OCI-LY7 (cell line): ENCODE measurements around the gene KNSTRN. TPM values are rescaled to one million over a fixed set of nuclear protein-coding genes. Genes with fewer than 3 reads are reported as not detected.

Experiments used
- BruUV-seq: library from RNA; stranded (reverse); fragments of 400-500 nt; replicated peaks from 2 replicates; lab custom pipeline; 2021; lab: Mats Ljungman, UMichigan
- CTCF ChIA-PET: fragments of 300-600 bp; sonication (Branson Sonifier 250); formaldehyde crosslinking; loops from one replicate; lab custom pipeline; 2022; ENCODE audit warnings: antibody characterized with exemption; ENCODE audit not compliant: unreplicated experiment; lab: Charles Lee
- POLR2A ChIA-PET: fragments of 300-600 bp; sonication (Branson Sonifier 250); formaldehyde crosslinking; loops from one replicate; lab custom pipeline; 2022; ENCODE audit warnings: antibody characterized with exemption; lab: Charles Lee
- DNase-seq: peaks from one replicate; pipeline ENCODE4 v3.0.0-alpha.2; 2015; ENCODE audit warnings: low spot score
- H2AFZ ChIP-seq: fragments of 200-600 bp; sonication (generic), shearing (Covaris generic); 2 replicates; pipeline ENCODE4 v1.6.1; 2014; ENCODE audit warnings: mild to moderate bottlenecking, antibody characterized with exemption, low read length, moderate library complexity
- H3K27ac ChIP-seq: fragments of 200-600 bp; sonication (generic); 2 replicates; pipeline ENCODE4 v1.5.1; 2014; ENCODE audit warnings: mixed run types, low read depth, mild to moderate bottlenecking, moderate library complexity, low read length, inconsistent platforms; ENCODE audit not compliant: poor library complexity, severe bottlenecking
- H3K36me3 ChIP-seq: fragments of 200-600 bp; sonication (generic); 2 replicates; pipeline ENCODE4 v1.6.1; 2014; ENCODE audit warnings: mild to moderate bottlenecking, antibody characterized with exemption, low read length, moderate library complexity, mixed read lengths; ENCODE audit not compliant: insufficient read depth
- H3K4me1 ChIP-seq: fragments of 200-600 bp; sonication (generic); 2 replicates; pipeline ENCODE4 v1.5.1; 2014; ENCODE audit warnings: mild to moderate bottlenecking, low read length; ENCODE audit not compliant: insufficient read depth, poor library complexity, severe bottlenecking
- H3K4me2 ChIP-seq: fragments of 200-600 bp; sonication (generic); 2 replicates; pipeline ENCODE4 v1.6.1; 2014; ENCODE audit warnings: mild to moderate bottlenecking, low read length
- H3K4me3 ChIP-seq: fragments of 200-600 bp; sonication (generic); 2 replicates; pipeline ENCODE4 v1.5.1; 2014; ENCODE audit warnings: mild to moderate bottlenecking, low read depth, low read length; ENCODE audit not compliant: poor library complexity, severe bottlenecking
- H3K79me2 ChIP-seq: fragments of 200-600 bp; sonication (generic); 2 replicates; pipeline ENCODE4 v1.6.1; 2016; ENCODE audit warnings: low read depth, mild to moderate bottlenecking, low read length, moderate library complexity, mixed read lengths; ENCODE audit not compliant: insufficient read depth
- H3K9me2 ChIP-seq: fragments of 200-600 bp; sonication (generic); 2 replicates; pipeline ENCODE4 v1.6.1; 2016; ENCODE audit warnings: mild to moderate bottlenecking, low read length, mixed read lengths; ENCODE audit not compliant: insufficient read depth
- H3K9me3 ChIP-seq: fragments of 200-600 bp; sonication (generic); 2 replicates; pipeline ENCODE4 v1.6.1; 2014; ENCODE audit warnings: mild to moderate bottlenecking, mixed run types, low read length, mixed read lengths
- H4K20me1 ChIP-seq: fragments of 200-600 bp; sonication (generic); 2 replicates; pipeline ENCODE4 v1.6.1; 2014; ENCODE audit warnings: mild to moderate bottlenecking, antibody characterized with exemption, low read length, moderate library complexity, mixed read lengths; ENCODE audit not compliant: insufficient read depth
- CTCF ChIP-seq: fragments of 200-600 bp; sonication (generic); conservative IDR thresholded peaks from 2 replicates; pipeline ENCODE4 v1.5.1; 2014; ENCODE audit warnings: mild to moderate bottlenecking, antibody characterized with exemption, low read length, moderate library complexity, mixed read lengths
- EZH2phosphoT487 ChIP-seq: fragments of 200-600 bp; sonication (generic); IDR thresholded peaks from 2 replicates; pipeline ENCODE4 v1.6.1; 2018; ENCODE audit warnings: low read depth, borderline replicate concordance, mild to moderate bottlenecking, mixed run types, antibody characterized with exemption, low read length, moderate library complexity, mixed read lengths
- intact Hi-C: fragments of 100-400 bp; cut with micrococcal nuclease; formaldehyde crosslinking; loops from one replicate; pipeline ENCODE4 v1.10.0; 2022; ENCODE audit not compliant: unreplicated experiment
- total RNA-seq, 2 experiments: library from RNA; depleted of rRNA in 1 of 2; stranded (reverse); fragments of >200 nt in 1 of 2; shearing (Covaris generic) in 1 of 2; gene quantifications; 2 replicates each; pipeline ENCODE4 v1.2.3, GENCODE V29; 2014 to 2022

KNSTRN gene
- total RNA-seq, 2 experiments from 2014 or later: 89.6 to 106 TPM

- ChIA-PET CTCF (no interaction called here), POLR2A (interaction anchor here (0.8 kb wide), 1 partner anchor 38 kb away, joined by 3 read pairs; the partner anchor contains the start of gene IVD)
- no peak for DNase-seq
- H3K4me1 ChIP-seq: peaks cover 9% of the 10 kb centered on the region
- H3K9me3 ChIP-seq: no peaks in the 10 kb centered on the region
- H2AFZ ChIP-seq: peak overlapping the region; percentile 79
- intact Hi-C loops: no loop called here
- H3K4me3 ChIP-seq: peak overlapping the region; percentile 60
- H3K79me2 ChIP-seq: no peaks in the 10 kb centered on the region
- BruUV-seq: no TSS peak
- H3K4me2 ChIP-seq: peak overlapping the region; percentile 72
- no peak overlapping the region for H3K27ac ChIP-seq
- no peaks in the 10 kb centered on the region for H3K36me3 ChIP-seq
- H4K20me1 ChIP-seq: no peaks in the 10 kb centered on the region
- TF ChIP-seq CTCF (no peak), EZH2phosphoT487 (no peak)
- no peaks in the 10 kb centered on the region for H3K9me2 ChIP-seq
Observed at GRCh38 chr15:40367371-40367685, 15.2 kb upstream of the KNSTRN start.

GRCh38 chr15:40367686-40368611 lies 14.6 kb upstream of the KNSTRN start:
- H3K36me3 ChIP-seq: no peaks in the 10 kb centered on the region
- peak overlapping the region; percentile 60 for H3K4me3 ChIP-seq
- peak overlapping the region; percentile 72 for H3K4me2 ChIP-seq
- no peaks in the 10 kb centered on the region for H4K20me1 ChIP-seq
- no peaks in the 10 kb centered on the region for H3K9me2 ChIP-seq
- no peak overlapping the region for H3K27ac ChIP-seq
- peak overlapping the region; percentile 79 for H2AFZ ChIP-seq
- DNase-seq: peak; percentile 90
- H3K4me1 ChIP-seq: peaks cover 9% of the 10 kb centered on the region
- CTCF ChIA-PET: no interaction called here
- peak; percentile 78 for TF ChIP-seq CTCF
- no peak for TF ChIP-seq EZH2phosphoT487
- intact Hi-C loops: loop anchor here (1.0 kb wide), 1 partner anchor 54 kb away; no protein-coding TSS in a partner anchor
- no TSS peak for BruUV-seq
- H3K79me2 ChIP-seq: no peaks in the 10 kb centered on the region
- H3K9me3 ChIP-seq: no peaks in the 10 kb centered on the region
- POLR2A ChIA-PET: interaction anchor here (0.8 to 1.2 kb wide), 2 partner anchors 10 to 38 kb away, joined by 3 to 4 read pairs; partner anchors contain the start of gene IVD
